HepG2 (cell line): ENCODE measurements around the gene POU2F2. TPM values are rescaled to one million over a fixed set of nuclear protein-coding genes. Genes with fewer than 3 reads are reported as not detected.

Experiments used
- ATF7 ChIP-seq, 2 experiments: fragments of 450-650 bp in 1 of 2; sonication (generic) in 1 of 2; formaldehyde crosslinking in 1 of 2; IDR thresholded peaks; 2 replicates each; pipeline versions ENCODE4 v1.4.0 to v1.6.1; 2016 to 2020; ENCODE audit warnings: antibody characterized with exemption in 1 of 2, mild to moderate bottlenecking in 1 of 2, missing genetic modification reagents in 1 of 2
- EZH2 ChIP-seq: conservative IDR thresholded peaks from 2 replicates; pipeline ENCODE4 v1.6.1; 2012; ENCODE audit warnings: mild to moderate bottlenecking, low read depth, low read length, moderate library complexity
- HNRNPK ChIP-seq: fragments of 200-400 bp; formaldehyde crosslinking; IDR thresholded peaks from 2 replicates; pipeline ENCODE4 v1.6.1; 2018; ENCODE audit warnings: low read length, low read depth, moderate library complexity, mild to moderate bottlenecking; ENCODE audit not compliant: poor library complexity, severe bottlenecking
- RXRA ChIP-seq: sonication (generic); formaldehyde crosslinking; IDR thresholded peaks from 2 replicates; pipeline ENCODE4 v1.5.1; 2020; ENCODE audit warnings: missing genetic modification reagents
- SIN3B ChIP-seq: fragments of 150-350 bp; IDR thresholded peaks from 2 replicates; pipeline ENCODE4 v1.6.1; 2014; ENCODE audit warnings: low read length
- SMAD9 ChIP-seq: sonication (generic); formaldehyde crosslinking; IDR thresholded peaks from 2 replicates; pipeline ENCODE4 v1.5.1; 2020; ENCODE audit warnings: mild to moderate bottlenecking, missing genetic modification reagents
- THAP7 ChIP-seq: sonication (generic); formaldehyde crosslinking; IDR thresholded peaks from 2 replicates; pipeline ENCODE4 v1.8.1; 2023; ENCODE audit warnings: mild to moderate bottlenecking, missing genetic modification reagents
- U2AF1 ChIP-seq: fragments of 200-400 bp; formaldehyde crosslinking; optimal IDR thresholded peaks from 2 replicates; pipeline ENCODE3; 2017; ENCODE audit warnings: mild to moderate bottlenecking, low read depth, low read length
- ZNF260 ChIP-seq: sonication (generic); formaldehyde crosslinking; IDR thresholded peaks from 2 replicates; pipeline ENCODE4 v1.4.0; 2020; ENCODE audit warnings: missing genetic modification reagents, low read depth, mild to moderate bottlenecking, borderline replicate concordance
- ZNF33B ChIP-seq: sonication (generic); formaldehyde crosslinking; IDR thresholded peaks from 2 replicates; pipeline ENCODE4 v1.5.1; 2020; ENCODE audit warnings: mild to moderate bottlenecking, missing genetic modification reagents
- ZNF687 ChIP-seq: sonication (generic); formaldehyde crosslinking; IDR thresholded peaks from 2 replicates; pipeline ENCODE4 v1.5.1; 2020; ENCODE audit warnings: mild to moderate bottlenecking, missing genetic modification reagents, moderate library complexity
- ZSCAN25 ChIP-seq: sonication (generic); formaldehyde crosslinking; IDR thresholded peaks from 2 replicates; pipeline ENCODE4 v1.8.0; 2022; ENCODE audit warnings: mild to moderate bottlenecking, missing genetic modification reagents
- polyA plus RNA-seq, 8 experiments: library from polyadenylated mRNA; depleted of rRNA in 3 of 8; stranded (reverse) in 7 of 8; unstranded in 1 of 8; fragments of >200 nt; fragmentation: Illumina TruSeq in 4 of 8; extraction: Trizol in 4 of 8; gene quantifications; 2 replicates each; pipeline versions ENCODE4 v1.2.1 to v1.2.3, GENCODE V29; 2011 to 2016; ENCODE audit warnings: low read depth in 4 of 8, missing spikeins in 1 of 8, mixed read lengths in 1 of 8; ENCODE audit not compliant: insufficient read depth in 1 of 8
- total RNA-seq, 5 experiments: library from RNA; depleted of rRNA; stranded (reverse); fragments of >200 nt; fragmentation: Illumina TruSeq; extraction: Trizol; gene quantifications; 2 replicates each; pipeline ENCODE4 v1.2.3, GENCODE V29; 2016; ENCODE audit warnings: low read depth in 1 of 5
- TF ChIP-seq, protein P1 (sequence below): sonication (generic); formaldehyde crosslinking; IDR thresholded peaks from 2 replicates; pipeline ENCODE4 v1.4.0; 2020; ENCODE audit warnings: missing genetic modification reagents
- TF ChIP-seq, protein P2 (sequence below): sonication (generic); formaldehyde crosslinking; IDR thresholded peaks from 2 replicates; pipeline ENCODE4 v1.9.0; 2022; ENCODE audit warnings: missing genetic modification reagents, mild to moderate bottlenecking, borderline replicate concordance
- TF ChIP-seq, protein P3 (sequence below): sonication (generic); formaldehyde crosslinking; IDR thresholded peaks from 2 replicates; pipeline ENCODE4 v1.4.0; 2020; ENCODE audit warnings: missing genetic modification reagents

Gene POU2F2
- total and polyA plus RNA-seq, 2 of the 13 experiments (the other 11 are each of a cell fraction or from before 2014, with no cell fraction given): 0.09 to 0.17 TPM

- TF ChIP-seq ZNF260 (no peak), ZSCAN25 (peak; percentile 61), EZH2 (no peak), SIN3B (no peak), U2AF1 (no peak), ATF7 (IDR thresholded peaks at IDR 0.05) (no peak; the same call in 1 of the 2 replicates), ATF7 (CRISPR knock-in tag; IDR thresholded peaks at IDR 0.05) (peak; percentile 81), ZNF687 (CRISPR knock-in tag) (peak; percentile 84), THAP7 (CRISPR knock-in tag) (0 out of 2 replicates have a peak, but pooled peaks have one; percentile 6), ZNF33B (0 out of 2 replicates have a peak, but pooled peaks have one; percentile 31), HNRNPK (peak; percentile 89), SMAD9 (CRISPR knock-in tag) (no peak), RXRA (peak; percentile 28; the same call in 1 of the 2 replicates)
- TF ChIP-seq, protein P1, sequence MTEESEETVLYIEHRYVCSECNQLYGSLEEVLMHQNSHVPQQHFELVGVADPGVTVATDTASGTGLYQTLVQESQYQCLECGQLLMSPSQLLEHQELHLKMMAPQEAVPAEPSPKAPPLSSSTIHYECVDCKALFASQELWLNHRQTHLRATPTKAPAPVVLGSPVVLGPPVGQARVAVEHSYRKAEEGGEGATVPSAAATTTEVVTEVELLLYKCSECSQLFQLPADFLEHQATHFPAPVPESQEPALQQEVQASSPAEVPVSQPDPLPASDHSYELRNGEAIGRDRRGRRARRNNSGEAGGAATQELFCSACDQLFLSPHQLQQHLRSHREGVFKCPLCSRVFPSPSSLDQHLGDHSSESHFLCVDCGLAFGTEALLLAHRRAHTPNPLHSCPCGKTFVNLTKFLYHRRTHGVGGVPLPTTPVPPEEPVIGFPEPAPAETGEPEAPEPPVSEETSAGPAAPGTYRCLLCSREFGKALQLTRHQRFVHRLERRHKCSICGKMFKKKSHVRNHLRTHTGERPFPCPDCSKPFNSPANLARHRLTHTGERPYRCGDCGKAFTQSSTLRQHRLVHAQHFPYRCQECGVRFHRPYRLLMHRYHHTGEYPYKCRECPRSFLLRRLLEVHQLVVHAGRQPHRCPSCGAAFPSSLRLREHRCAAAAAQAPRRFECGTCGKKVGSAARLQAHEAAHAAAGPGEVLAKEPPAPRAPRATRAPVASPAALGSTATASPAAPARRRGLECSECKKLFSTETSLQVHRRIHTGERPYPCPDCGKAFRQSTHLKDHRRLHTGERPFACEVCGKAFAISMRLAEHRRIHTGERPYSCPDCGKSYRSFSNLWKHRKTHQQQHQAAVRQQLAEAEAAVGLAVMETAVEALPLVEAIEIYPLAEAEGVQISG (CRISPR knock-in tag): peak; percentile 98
- TF ChIP-seq, protein P2, sequence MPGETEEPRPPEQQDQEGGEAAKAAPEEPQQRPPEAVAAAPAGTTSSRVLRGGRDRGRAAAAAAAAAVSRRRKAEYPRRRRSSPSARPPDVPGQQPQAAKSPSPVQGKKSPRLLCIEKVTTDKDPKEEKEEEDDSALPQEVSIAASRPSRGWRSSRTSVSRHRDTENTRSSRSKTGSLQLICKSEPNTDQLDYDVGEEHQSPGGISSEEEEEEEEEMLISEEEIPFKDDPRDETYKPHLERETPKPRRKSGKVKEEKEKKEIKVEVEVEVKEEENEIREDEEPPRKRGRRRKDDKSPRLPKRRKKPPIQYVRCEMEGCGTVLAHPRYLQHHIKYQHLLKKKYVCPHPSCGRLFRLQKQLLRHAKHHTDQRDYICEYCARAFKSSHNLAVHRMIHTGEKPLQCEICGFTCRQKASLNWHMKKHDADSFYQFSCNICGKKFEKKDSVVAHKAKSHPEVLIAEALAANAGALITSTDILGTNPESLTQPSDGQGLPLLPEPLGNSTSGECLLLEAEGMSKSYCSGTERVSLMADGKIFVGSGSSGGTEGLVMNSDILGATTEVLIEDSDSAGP: peak; percentile 69; the same call in 1 of the 2 replicates
- TF ChIP-seq, protein P3, sequence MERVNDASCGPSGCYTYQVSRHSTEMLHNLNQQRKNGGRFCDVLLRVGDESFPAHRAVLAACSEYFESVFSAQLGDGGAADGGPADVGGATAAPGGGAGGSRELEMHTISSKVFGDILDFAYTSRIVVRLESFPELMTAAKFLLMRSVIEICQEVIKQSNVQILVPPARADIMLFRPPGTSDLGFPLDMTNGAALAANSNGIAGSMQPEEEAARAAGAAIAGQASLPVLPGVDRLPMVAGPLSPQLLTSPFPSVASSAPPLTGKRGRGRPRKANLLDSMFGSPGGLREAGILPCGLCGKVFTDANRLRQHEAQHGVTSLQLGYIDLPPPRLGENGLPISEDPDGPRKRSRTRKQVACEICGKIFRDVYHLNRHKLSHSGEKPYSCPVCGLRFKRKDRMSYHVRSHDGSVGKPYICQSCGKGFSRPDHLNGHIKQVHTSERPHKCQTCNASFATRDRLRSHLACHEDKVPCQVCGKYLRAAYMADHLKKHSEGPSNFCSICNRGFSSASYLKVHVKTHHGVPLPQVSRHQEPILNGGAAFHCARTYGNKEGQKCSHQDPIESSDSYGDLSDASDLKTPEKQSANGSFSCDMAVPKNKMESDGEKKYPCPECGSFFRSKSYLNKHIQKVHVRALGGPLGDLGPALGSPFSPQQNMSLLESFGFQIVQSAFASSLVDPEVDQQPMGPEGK (CRISPR knock-in tag): peak; percentile 60
Measured at GRCh38 chr19:42075616-42076379, 56.4 kb downstream of the POU2F2 start, which contains the start of gene ZNF574 (continued).
